ENCODE data around the gene ARHGEF19. TPM values are rescaled to one million over a fixed set of nuclear protein-coding genes. Genes with fewer than 3 reads are reported as not detected.

The ARHGEF19 gene
- total and polyA plus RNA-seq, 2 of the 13 experiments (the other 11 are each of a cell fraction or from before 2014, with no cell fraction given), result 1.7 to 1.8 TPM

GRCh38 chr1:16155537-16156410, 56.7 kb downstream of the ARHGEF19 start, which contains the start of gene EPHA2 (continued):
- TF ChIP-seq ARID2 (CRISPR knock-in tag; IDR thresholded peaks at IDR 0.05; ENCODE audit: borderline replicate concordance) (no peak), GATA4 (IDR thresholded peaks at IDR 0.05; ENCODE audit: borderline replicate concordance, low read depth) (peak; percentile 81; the same call in 1 of the 2 replicates), ELF4 (CRISPR knock-in tag; IDR thresholded peaks at IDR 0.05; ENCODE audit: borderline replicate concordance) (0 out of 2 replicates have a peak, but pooled peaks have one; percentile 29), ZSCAN20 (CRISPR knock-in tag; IDR thresholded peaks at IDR 0.05; ENCODE audit: borderline replicate concordance) (peak; percentile 53; the same call in 1 of the 2 replicates), TSC22D2 (CRISPR knock-in tag; IDR thresholded peaks at IDR 0.05; ENCODE audit: borderline replicate concordance) (no peak), ZIK1 (CRISPR knock-in tag; IDR thresholded peaks at IDR 0.05; ENCODE audit: borderline replicate concordance, low read depth) (no peak), DMAP1 (CRISPR knock-in tag; IDR thresholded peaks at IDR 0.05) (no peak), ZNF660 (CRISPR knock-in tag; IDR thresholded peaks at IDR 0.05; ENCODE audit: borderline replicate concordance, low read depth) (no peak), ZNF512B (CRISPR knock-in tag; IDR thresholded peaks at IDR 0.05; ENCODE audit: borderline replicate concordance) (no peak), ZNF264 (CRISPR knock-in tag; IDR thresholded peaks at IDR 0.05) (no peak), ZNF879 (CRISPR knock-in tag; IDR thresholded peaks at IDR 0.05) (no peak; the same call in 1 of the 2 replicates), ZNF629 (CRISPR knock-in tag; conservative IDR thresholded peaks at IDR 0.05) (no peak; the same call in 1 of the 2 replicates), ZFY (CRISPR knock-in tag; IDR thresholded peaks at IDR 0.05) (peak; percentile 82), GTF3A (CRISPR knock-in tag; conservative IDR thresholded peaks at IDR 0.05) (no peak), FOXM1 (CRISPR knock-in tag; IDR thresholded peaks at IDR 0.05) (no peak), THYN1 (CRISPR knock-in tag; IDR thresholded peaks at IDR 0.05; ENCODE audit: borderline replicate concordance, low read depth) (no peak), REXO4 (CRISPR knock-in tag; IDR thresholded peaks at IDR 0.05; ENCODE audit: borderline replicate concordance) (no peak; the same call in 1 of the 2 replicates), MAFG (CRISPR knock-in tag; IDR thresholded peaks at IDR 0.05) (no peak)
- TF ChIP-seq, protein P1, sequence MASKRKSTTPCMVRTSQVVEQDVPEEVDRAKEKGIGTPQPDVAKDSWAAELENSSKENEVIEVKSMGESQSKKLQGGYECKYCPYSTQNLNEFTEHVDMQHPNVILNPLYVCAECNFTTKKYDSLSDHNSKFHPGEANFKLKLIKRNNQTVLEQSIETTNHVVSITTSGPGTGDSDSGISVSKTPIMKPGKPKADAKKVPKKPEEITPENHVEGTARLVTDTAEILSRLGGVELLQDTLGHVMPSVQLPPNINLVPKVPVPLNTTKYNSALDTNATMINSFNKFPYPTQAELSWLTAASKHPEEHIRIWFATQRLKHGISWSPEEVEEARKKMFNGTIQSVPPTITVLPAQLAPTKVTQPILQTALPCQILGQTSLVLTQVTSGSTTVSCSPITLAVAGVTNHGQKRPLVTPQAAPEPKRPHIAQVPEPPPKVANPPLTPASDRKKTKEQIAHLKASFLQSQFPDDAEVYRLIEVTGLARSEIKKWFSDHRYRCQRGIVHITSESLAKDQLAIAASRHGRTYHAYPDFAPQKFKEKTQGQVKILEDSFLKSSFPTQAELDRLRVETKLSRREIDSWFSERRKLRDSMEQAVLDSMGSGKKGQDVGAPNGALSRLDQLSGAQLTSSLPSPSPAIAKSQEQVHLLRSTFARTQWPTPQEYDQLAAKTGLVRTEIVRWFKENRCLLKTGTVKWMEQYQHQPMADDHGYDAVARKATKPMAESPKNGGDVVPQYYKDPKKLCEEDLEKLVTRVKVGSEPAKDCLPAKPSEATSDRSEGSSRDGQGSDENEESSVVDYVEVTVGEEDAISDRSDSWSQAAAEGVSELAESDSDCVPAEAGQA (IDR thresholded peaks at IDR 0.05; ENCODE audit: low read depth), result no peak
- TF ChIP-seq, protein P1 (CRISPR knock-in tag; IDR thresholded peaks at IDR 0.05; ENCODE audit: borderline replicate concordance), result no peak

Data from HepG2 (cell line).